Upper lobe of left lung (tissue), 4 donors: ENCODE results near the gene PCDH8.

ENCODE experiments used
- EP300 ChIP-seq, 4 donors: sonication (generic); formaldehyde crosslinking; IDR thresholded peaks; one replicate each; pipeline ENCODE4 v1.5.1; 2017; ENCODE audit warnings: antibody characterized with exemption in 4 of 4, control low read depth in 2 of 4
- TF ChIP-seq, protein P1 (sequence below), 6 experiments: fragments of 450-650 bp in 4 of 6; fragments of 200-600 bp in 2 of 6; sonication (generic) in 2 of 6; IDR thresholded peaks; one replicate each; pipeline ENCODE4 v1.5.1; 2016 to 2019; ENCODE audit warnings: antibody characterized with exemption in 6 of 6

DNA sequence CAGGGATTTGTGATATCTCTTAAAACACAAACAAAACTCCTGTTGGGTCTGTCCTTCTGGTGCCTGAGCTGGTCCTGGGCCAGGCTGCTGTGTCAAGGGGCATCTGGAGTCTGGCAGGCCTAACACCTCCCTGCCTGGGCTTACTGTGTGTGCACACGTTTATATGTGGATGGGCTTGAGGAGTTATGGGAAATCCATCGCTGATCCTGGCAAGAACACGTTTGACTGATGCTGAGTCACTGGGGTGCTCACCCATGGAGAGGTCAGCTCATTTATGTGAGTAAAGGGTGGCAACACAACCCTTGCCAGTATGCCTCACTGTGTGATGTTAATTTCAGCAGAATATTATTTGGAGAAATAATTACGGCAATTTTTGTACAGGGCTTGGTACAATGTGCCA is 44.5 kb upstream of the PCDH8 start:
- TF ChIP-seq, protein P1, sequence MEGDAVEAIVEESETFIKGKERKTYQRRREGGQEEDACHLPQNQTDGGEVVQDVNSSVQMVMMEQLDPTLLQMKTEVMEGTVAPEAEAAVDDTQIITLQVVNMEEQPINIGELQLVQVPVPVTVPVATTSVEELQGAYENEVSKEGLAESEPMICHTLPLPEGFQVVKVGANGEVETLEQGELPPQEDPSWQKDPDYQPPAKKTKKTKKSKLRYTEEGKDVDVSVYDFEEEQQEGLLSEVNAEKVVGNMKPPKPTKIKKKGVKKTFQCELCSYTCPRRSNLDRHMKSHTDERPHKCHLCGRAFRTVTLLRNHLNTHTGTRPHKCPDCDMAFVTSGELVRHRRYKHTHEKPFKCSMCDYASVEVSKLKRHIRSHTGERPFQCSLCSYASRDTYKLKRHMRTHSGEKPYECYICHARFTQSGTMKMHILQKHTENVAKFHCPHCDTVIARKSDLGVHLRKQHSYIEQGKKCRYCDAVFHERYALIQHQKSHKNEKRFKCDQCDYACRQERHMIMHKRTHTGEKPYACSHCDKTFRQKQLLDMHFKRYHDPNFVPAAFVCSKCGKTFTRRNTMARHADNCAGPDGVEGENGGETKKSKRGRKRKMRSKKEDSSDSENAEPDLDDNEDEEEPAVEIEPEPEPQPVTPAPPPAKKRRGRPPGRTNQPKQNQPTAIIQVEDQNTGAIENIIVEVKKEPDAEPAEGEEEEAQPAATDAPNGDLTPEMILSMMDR (IDR thresholded peaks at IDR 0.05), result no peak
- TF ChIP-seq EP300 (IDR thresholded peaks at IDR 0.05), result no peak
